ENCODE results near the gene UROD.

UROD gene

DNA sequence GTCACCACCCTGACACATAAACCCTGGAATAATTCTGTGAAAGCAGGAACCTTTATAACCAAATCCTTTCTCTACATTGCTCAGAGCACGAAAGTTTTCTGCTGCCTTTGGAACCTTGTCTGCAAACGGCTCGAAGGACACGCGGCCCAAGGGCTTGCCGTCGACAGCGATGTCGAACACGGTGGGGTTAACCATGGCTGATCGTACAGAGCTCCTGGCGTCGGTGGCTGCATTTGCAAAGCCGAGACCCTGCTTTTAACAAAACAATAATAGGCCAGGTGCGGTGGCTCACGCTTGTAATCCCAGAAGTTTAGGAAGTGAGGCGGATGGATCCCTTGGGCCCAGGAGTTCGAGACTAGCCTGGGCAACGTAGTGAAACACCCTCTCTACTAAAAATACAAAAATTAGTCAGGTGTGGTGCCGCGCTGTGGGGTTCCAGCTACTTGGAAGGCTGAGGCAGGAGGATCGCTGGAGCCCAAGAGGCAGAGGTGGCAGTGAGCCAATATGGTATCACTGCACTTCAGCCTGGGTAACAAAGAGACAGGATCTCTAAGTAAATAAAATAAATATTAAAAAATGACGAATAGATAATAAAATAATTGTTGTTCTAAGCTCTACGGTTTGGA, 23.4 kb upstream of the UROD start:
- Histone ChIP-seq H3K9me3 (ENCODE audit: insufficient read depth, low read length) (no peaks in the 10 kb centered on the region), H3K4me1 (ENCODE audit: low read length) (peaks cover 11% of the 10 kb centered on the region), H3K4me3 (ENCODE audit: low read length) (no peak overlapping the region), H4K20me1 (ENCODE audit: insufficient read depth, low read length) (no peaks in the 10 kb centered on the region), H3K27ac (ENCODE audit: low read length) (no peak overlapping the region), H3K4me2 (ENCODE audit: low read length) (no peak overlapping the region), H3K79me2 (ENCODE audit: low read length) (peaks cover 19% of the 10 kb centered on the region), H3K27me3 (ENCODE audit: low read depth, low read length) (no peaks in the 10 kb centered on the region), H3K9ac (ENCODE audit: low read length) (no peak overlapping the region), H3K36me3 (replicated peaks; ENCODE audit: low read depth, low read length) (no peaks in the 10 kb centered on the region), H2AFZ (ENCODE audit: low read depth, low read length) (no peak overlapping the region)
- no peak for TF ChIP-seq EZH2phosphoT487 (IDR thresholded peaks at IDR 0.05; ENCODE audit: low read depth)
- TF ChIP-seq, protein P1, sequence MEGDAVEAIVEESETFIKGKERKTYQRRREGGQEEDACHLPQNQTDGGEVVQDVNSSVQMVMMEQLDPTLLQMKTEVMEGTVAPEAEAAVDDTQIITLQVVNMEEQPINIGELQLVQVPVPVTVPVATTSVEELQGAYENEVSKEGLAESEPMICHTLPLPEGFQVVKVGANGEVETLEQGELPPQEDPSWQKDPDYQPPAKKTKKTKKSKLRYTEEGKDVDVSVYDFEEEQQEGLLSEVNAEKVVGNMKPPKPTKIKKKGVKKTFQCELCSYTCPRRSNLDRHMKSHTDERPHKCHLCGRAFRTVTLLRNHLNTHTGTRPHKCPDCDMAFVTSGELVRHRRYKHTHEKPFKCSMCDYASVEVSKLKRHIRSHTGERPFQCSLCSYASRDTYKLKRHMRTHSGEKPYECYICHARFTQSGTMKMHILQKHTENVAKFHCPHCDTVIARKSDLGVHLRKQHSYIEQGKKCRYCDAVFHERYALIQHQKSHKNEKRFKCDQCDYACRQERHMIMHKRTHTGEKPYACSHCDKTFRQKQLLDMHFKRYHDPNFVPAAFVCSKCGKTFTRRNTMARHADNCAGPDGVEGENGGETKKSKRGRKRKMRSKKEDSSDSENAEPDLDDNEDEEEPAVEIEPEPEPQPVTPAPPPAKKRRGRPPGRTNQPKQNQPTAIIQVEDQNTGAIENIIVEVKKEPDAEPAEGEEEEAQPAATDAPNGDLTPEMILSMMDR (IDR thresholded peaks at IDR 0.05; ENCODE audit: low read depth, low read length), result no peak

DNA sequence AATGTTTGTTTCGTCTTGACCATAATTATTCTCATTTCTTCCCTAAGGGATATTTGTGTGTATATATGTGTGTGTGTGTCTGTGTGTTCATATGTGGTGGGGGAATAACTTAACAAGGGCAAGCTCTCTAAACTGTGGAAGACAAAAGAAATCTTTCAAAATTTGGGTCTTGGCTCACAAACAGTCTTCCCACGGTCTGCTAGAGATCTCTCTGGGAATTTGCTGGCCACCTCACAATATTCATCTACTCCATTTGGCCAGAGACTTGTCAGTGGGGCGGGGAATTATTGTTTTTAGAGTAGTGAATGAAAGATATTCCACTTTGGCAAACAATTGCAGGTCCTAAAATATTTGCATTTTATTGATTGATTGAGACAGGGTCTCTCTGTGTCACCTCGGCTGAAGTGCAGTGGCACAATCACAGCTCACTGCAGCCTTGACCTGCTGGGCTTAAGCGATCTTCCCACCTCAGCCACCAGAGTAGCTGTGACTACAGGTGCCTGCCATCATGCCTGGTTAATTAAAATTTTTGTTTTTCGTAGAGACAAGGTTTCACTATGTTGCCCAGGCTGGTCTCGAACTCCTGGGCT, 17.6 kb upstream of the UROD start:
- Histone ChIP-seq H3K27me3 (ENCODE audit: low read depth, low read length) (no peaks in the 10 kb centered on the region), H3K36me3 (replicated peaks; ENCODE audit: low read depth, low read length) (no peaks in the 10 kb centered on the region), H2AFZ (ENCODE audit: low read depth, low read length) (no peak overlapping the region), H3K4me3 (ENCODE audit: low read length) (no peak overlapping the region), H3K4me2 (ENCODE audit: low read length) (no peak overlapping the region), H3K9me3 (ENCODE audit: insufficient read depth, low read length) (no peaks in the 10 kb centered on the region), H4K20me1 (ENCODE audit: insufficient read depth, low read length) (no peaks in the 10 kb centered on the region), H3K9ac (ENCODE audit: low read length) (no peak overlapping the region), H3K4me1 (ENCODE audit: low read length) (no peaks in the 10 kb centered on the region), H3K79me2 (ENCODE audit: low read length) (no peaks in the 10 kb centered on the region), H3K27ac (ENCODE audit: low read length) (no peak overlapping the region)
- TF ChIP-seq, protein P1 (IDR thresholded peaks at IDR 0.05; ENCODE audit: low read depth, low read length), result no peak
- no peak for TF ChIP-seq EZH2phosphoT487 (IDR thresholded peaks at IDR 0.05; ENCODE audit: low read depth)

DNA sequence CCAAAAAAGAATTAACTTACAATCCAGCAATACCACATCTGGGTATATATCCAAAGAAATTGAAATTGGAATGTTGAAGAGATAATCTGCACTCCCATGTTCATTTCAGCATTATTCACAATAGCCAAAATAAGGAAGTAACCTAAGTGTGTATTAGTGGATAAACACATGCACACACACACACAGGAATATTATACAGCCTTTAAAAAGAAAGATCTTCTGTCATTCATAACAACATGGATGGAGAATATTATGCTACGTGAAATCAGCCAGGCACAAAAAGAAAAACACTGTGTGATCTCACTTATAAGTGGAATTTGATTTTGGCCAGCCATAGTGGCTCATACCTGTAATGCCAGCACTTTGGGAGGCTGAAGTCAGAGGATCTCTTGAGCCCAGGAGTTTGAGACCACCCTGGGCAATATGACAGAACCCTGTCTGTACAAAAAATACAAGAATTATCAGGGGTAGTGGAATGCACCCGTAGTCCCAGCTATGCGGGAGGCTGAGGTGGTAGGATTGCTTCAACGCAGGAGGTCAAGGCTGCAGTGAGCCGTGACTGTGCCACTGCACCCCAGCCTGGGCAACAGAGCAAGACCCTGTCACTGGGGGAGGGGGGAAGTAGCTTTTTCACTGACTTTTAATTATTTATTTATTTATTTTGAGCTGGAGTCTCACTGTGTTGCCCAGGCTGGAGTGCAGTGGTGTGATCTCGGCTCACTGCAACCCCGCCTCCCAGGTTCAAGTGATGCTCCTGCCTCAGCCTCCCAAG, 16.4 kb upstream of the UROD start:
- no peak overlapping the region for H3K4me2 ChIP-seq (ENCODE audit: low read length)
- no peak overlapping the region for H3K27ac ChIP-seq (ENCODE audit: low read length)
- H4K20me1 ChIP-seq (ENCODE audit: insufficient read depth, low read length), result no peaks in the 10 kb centered on the region
- H2AFZ ChIP-seq (ENCODE audit: low read depth, low read length), result no peak overlapping the region
- H3K27me3 ChIP-seq (ENCODE audit: low read depth, low read length), result no peaks in the 10 kb centered on the region
- H3K36me3 ChIP-seq (replicated peaks; ENCODE audit: low read depth, low read length), result no peaks in the 10 kb centered on the region
- peaks cover 3% of the 10 kb centered on the region for H3K4me1 ChIP-seq (ENCODE audit: low read length)
- no peaks in the 10 kb centered on the region for H3K79me2 ChIP-seq (ENCODE audit: low read length)
- TF ChIP-seq, protein P1 (IDR thresholded peaks at IDR 0.05; ENCODE audit: low read depth, low read length), result no peak
- no peak for TF ChIP-seq EZH2phosphoT487 (IDR thresholded peaks at IDR 0.05; ENCODE audit: low read depth)
- no peak overlapping the region for H3K4me3 ChIP-seq (ENCODE audit: low read length)
- H3K9me3 ChIP-seq (ENCODE audit: insufficient read depth, low read length), result no peaks in the 10 kb centered on the region
- H3K9ac ChIP-seq (ENCODE audit: low read length), result no peak overlapping the region

DNA sequence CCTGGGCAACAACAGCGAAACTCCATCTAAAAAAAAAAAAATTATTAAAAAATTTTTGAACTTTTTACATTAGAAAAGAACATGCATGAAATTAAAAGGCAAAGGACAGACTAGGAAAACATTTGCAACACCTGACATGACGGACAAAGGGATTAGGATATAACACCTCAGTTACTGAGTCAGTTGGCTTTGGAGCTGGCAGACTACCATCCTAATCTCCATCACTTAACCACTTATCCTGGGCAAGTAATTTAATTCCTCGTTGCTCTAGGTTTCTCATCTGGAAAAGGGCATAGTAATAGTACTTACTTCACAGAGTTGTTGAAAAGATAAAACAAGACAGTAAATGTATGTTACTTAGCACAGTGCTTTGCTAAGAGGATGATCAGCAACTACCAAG, 12.8 kb upstream of the UROD start:
- peaks cover 6% of the 10 kb centered on the region for H3K4me1 ChIP-seq (ENCODE audit: low read length)
- no peak overlapping the region for H3K9ac ChIP-seq (ENCODE audit: low read length)
- no peaks in the 10 kb centered on the region for H4K20me1 ChIP-seq (ENCODE audit: insufficient read depth, low read length)
- no peak for TF ChIP-seq EZH2phosphoT487 (IDR thresholded peaks at IDR 0.05; ENCODE audit: low read depth)
- TF ChIP-seq, protein P1 (IDR thresholded peaks at IDR 0.05; ENCODE audit: low read depth, low read length), result no peak
- no peak overlapping the region for H3K27ac ChIP-seq (ENCODE audit: low read length)
- H3K27me3 ChIP-seq (ENCODE audit: low read depth, low read length), result no peaks in the 10 kb centered on the region
- H3K4me3 ChIP-seq (ENCODE audit: low read length), result no peak overlapping the region
- no peaks in the 10 kb centered on the region for H3K79me2 ChIP-seq (ENCODE audit: low read length)
- no peaks in the 10 kb centered on the region for H3K36me3 ChIP-seq (replicated peaks; ENCODE audit: low read depth, low read length)
- H2AFZ ChIP-seq (ENCODE audit: low read depth, low read length), result no peak overlapping the region
- no peak overlapping the region for H3K4me2 ChIP-seq (ENCODE audit: low read length)
- no peaks in the 10 kb centered on the region for H3K9me3 ChIP-seq (ENCODE audit: insufficient read depth, low read length)

Measured in OCI-LY3 (cell line).